Stimulated activated CD4-positive, alpha-beta T cell treated with anti-CD3 and anti-CD28 coated beads, TNF-alpha, amount 100 ng/mL, for 4 hours (primary cell): ENCODE results near the gene STX18.
"Not testable (repeated sequence)": the region's sequence is repeated elsewhere in the genome, so short reads cannot be mapped to it uniquely, and the experiment has no call there.

ENCODE experiments used
- DNase-seq, 3 experiments: peaks; one replicate each; pipeline ENCODE4 v3.0.0-alpha.2; 2020; ENCODE audit warnings: low read depth in 3 of 3

Gene STX18

GRCh38 chr4:4554234-4554633 lies 12.4 kb upstream of the STX18 start:
- DNase-seq, result no peak

GRCh38 chr4:4552042-4552441 lies 10.2 kb upstream of the STX18 start:
- not testable (repeated sequence) for DNase-seq

- not testable (repeated sequence) for DNase-seq
Measured at GRCh38 chr4:4550161-4550560, 8.3 kb upstream of the STX18 start.

- DNase-seq, result no peak
Measured at GRCh38 chr4:4549534-4549933, 7.7 kb upstream of the STX18 start.

GRCh38 chr4:4542774-4543485 lies 1.1 kb upstream of the STX18 start:
- no peak for DNase-seq

GRCh38 chr4:4541040-4541631 lies 712 bp downstream of the STX18 start:
- peak in 1 of 3 experiments; percentile 8 for DNase-seq

- DNase-seq, result no peak
Measured at GRCh38 chr4:4539481-4539880, 2.4 kb downstream of the STX18 start.

GRCh38 chr4:4535590-4535989 lies 6.3 kb downstream of the STX18 start:
- DNase-seq, result no peak

GRCh38 chr4:4534515-4535145 lies 7.2 kb downstream of the STX18 start:
- no peak for DNase-seq

- no peak for DNase-seq
Measured at GRCh38 chr4:4533461-4534169, 8.2 kb downstream of the STX18 start.

- no peak for DNase-seq
Measured at GRCh38 chr4:4532371-4533154, 9.3 kb downstream of the STX18 start.

GRCh38 chr4:4529392-4529791 lies 12.5 kb downstream of the STX18 start:
- no peak for DNase-seq

- no peak for DNase-seq
Measured at GRCh38 chr4:4526401-4526800, 15.4 kb downstream of the STX18 start.

GRCh38 chr4:4524364-4524763 lies 17.5 kb downstream of the STX18 start:
- no peak for DNase-seq

- no peak for DNase-seq
Measured at GRCh38 chr4:4521731-4522130, 20.1 kb downstream of the STX18 start.

GRCh38 chr4:4521136-4521535 lies 20.7 kb downstream of the STX18 start:
- DNase-seq, result no peak

- no peak for DNase-seq
Measured at GRCh38 chr4:4519297-4519894, 22.5 kb downstream of the STX18 start.

- DNase-seq, result no peak
Measured at GRCh38 chr4:4518747-4519146, 23.1 kb downstream of the STX18 start.

- no peak for DNase-seq
Measured at GRCh38 chr4:4514786-4515185, 27.1 kb downstream of the STX18 start.

- DNase-seq, result no peak
Measured at GRCh38 chr4:4512282-4512681, 29.6 kb downstream of the STX18 start.

GRCh38 chr4:4510641-4511040 lies 31.2 kb downstream of the STX18 start:
- not testable (repeated sequence) for DNase-seq
